Superior temporal gyrus (tissue), 1 donor: ENCODE data around the gene NKX6-1.

Source experiments
- DNase-seq: peaks from one replicate; pipeline ENCODE4 v3.0.0-alpha.2; 2016; ENCODE audit errors: extremely low spot score

NKX6-1 gene

DNA sequence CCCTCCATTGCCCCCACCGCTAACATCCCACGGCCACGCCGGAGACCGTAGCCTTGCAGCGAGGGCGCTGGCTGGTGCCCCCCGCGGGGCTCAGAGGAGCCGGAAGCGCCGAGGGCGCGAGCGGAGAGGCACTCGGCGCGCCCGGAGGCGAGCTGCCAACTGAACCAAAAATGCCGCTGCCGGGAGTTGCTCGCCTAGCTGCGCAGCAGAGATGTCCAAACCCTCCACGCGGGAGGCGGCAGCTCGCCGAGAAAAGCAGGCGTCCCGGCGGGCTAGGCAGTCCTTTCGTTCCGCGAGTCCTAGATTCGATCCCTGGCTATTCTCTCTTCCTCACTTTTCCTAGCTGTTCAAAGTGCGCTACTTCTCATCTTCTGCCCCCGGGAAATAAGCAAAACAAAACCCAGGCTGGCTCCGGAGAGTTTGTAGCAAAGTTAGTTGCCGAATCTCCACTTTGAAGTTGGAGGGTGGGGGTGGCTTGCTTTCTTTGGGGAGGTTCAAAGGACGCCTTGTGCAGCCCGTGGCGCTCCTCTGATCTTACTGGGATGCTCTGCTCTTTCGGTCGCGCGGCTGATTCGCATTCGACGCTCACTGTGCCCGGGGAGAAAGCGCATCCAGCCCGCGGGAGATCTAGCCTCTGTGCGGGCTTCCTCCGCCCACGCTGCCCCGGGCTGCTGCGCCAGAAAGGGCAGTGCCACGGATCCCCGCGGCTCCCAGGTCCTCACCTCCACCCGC is 723 bp downstream of the NKX6-1 start:
- DNase-seq: no peak

DNA sequence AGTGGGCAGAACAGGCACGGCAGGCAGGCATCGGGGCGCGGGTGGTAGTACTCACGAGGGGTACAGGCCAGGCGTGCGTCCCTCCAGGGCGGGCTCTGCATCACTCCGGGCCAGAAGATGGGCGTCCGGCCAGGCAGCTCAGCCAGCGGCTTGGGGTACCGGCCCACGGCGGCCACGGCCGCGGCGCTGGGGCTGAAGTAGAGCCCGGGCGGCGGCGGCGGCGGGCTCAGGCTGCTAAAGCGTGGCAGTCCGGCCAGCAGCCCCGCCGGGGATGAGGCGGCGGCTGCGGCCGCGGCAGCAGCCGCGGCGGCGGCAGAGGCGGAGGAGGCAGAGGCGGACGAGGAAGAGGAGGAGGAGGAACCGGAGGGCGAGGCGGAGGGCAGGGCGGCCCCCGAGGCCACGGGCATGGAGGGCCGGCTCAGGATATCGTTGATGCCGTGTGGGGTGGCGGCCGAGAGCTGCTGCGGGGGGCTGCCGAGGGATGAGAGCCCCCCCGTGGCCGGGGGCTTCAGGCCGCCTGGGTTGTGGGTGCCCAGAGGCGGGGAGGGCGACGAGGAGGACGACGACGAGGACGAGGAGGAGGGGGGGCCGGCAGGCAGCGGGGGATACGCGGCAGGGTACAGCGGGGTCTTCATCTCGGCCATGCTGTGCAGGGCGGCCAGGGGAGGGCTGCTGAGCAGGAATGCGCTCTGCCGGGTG is 1.4 kb downstream of the NKX6-1 start:
- DNase-seq: no peak

DNA sequence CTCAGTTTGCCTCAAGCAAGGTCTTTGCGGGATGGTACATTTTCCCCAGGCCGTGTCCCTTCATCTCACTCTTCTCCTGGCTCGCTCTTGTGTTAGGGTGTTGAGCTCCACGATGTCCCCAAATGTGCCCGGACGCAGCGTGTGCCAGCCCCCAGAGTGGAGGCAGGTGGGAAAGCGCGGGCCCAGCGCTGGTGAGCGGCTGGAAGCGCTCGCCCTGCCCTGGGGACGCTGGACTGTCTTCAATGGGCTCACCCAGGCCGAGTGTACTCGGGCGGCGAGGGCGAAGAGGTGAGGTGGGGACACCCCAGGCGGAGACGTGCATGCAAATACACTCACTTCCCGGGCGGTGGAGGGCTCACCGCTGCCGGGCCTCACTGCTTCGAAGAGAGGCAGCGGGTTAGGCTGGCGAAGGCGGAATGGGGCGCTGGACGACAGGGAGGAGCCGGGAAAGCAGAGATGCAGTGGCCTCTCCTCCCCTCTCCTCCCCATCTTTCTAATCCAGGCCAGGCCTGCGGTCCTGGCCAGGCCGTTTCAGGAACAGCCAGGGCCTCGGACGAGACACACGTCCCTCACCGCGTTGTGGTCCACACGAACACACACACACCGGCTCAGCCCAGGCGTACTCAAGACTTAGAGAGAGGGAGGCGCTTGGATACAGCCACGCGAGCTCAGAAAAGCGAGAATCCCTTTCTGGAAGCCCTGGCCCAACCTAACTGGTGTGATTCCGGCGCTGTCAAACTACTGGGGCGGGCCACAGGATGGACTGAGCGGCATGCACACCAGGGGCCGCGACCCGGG is 2.2 kb downstream of the NKX6-1 start:
- DNase-seq: no peak

DNA sequence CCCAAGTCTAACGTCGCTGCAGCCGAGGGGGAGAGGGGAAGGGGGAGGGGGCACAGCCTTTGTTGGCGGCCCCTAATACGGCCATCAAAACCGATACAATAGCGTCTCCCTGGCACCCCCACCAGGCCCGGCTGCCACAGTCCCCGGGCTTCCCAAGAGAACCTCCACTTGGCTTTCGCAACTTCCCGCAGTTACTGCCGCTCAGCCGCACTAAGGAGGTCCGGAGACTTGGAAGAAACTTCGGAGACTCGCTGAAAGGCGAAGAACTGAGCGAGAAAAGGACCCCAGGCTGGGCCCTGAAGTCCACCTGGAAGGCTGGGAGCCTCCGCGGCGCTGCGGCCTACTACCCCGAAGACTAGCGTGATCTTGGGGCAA is 2.8 kb downstream of the NKX6-1 start:
- DNase-seq: no peak

DNA sequence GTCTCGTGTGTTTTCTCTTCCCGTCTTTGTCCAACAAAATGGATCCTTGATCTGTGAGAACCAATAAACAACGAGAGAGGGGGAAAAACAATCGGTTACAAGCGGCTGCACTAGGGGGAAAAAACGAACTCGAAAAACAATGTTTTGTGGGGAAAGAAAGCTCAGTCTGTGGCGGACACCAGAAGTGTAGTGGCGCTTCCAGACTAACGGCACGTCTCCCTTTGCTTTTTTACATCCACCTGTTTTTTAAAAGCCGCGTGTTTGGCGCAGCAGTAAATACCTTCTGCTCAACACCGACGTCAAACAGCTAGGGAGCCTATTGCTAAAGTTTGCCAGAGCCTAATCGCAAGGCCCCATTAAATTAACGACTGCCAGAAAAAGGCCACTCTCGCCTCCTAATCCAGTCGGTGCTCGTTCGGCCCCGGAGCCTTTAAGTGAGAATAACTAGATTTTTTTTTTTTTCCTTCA is 3.3 kb downstream of the NKX6-1 start:
- DNase-seq: no peak

DNA sequence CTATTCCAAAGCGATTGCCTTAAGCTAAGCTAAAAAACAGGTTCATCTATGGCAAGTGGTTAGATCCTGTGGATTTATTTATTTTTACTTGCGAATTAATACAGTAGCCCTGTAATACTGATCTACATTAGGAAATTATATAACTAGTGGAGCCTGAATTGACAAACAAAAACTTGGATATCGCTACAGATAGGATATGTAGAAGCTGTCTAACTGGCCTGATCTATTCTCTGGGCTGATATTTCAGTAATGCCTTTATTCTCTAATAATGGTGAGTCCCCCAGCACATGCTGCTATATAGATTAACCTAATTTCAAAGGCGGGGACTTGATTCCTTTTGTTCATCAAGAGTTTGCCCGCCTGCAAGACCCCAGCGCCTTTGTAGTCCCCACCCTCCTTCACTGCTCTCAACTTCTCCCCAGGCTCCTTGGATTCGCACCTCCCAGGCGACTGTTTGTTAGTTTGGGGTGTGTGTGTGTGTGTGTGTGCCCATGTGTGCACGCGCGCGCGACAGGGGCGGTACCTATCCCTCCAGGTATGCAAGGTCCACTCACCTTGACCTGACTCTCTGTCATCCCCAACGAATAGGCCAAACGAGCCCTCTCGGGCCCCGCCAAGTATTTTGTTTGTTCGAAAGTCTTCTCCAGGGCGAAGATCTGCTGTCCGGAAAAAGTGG is 3.8 kb downstream of the NKX6-1 start:
- DNase-seq: no peak

DNA sequence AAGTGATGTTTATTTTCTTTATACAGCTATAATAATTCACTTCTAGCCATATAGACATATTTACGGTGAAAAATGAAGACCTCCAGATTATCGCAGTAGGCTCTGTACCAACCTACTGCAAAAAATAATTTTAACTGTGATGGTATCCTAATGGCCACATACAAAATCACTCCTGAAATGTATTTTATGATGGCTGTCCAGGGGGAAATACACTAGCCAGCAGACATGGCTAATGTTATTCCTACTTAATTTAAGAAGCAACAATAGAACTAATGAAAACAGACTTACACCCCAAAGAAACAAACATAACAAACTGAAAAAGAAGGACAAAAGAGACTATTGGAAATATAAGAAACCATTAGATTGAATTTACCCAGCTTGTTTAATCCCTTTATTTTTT is 4.6 kb downstream of the NKX6-1 start:
- DNase-seq: no peak

DNA sequence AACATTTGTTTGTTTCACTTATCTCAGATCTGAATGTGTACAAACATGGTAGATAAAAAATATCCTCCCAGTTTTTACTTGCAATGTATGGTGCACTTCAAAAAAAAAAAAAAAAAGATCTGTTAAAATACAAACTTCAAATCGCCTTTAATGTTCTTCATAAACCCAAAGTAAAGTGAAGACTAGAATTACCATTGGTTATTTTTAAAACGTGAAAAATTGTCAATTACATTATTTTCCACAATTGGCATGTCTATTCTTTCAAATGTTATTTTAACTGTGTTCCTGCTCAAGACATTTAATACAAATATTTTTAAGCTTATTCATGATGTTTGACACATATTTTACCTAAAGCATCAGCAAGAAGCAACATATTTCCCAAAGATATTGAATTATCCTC is 5.0 kb downstream of the NKX6-1 start:
- DNase-seq: no peak

DNA sequence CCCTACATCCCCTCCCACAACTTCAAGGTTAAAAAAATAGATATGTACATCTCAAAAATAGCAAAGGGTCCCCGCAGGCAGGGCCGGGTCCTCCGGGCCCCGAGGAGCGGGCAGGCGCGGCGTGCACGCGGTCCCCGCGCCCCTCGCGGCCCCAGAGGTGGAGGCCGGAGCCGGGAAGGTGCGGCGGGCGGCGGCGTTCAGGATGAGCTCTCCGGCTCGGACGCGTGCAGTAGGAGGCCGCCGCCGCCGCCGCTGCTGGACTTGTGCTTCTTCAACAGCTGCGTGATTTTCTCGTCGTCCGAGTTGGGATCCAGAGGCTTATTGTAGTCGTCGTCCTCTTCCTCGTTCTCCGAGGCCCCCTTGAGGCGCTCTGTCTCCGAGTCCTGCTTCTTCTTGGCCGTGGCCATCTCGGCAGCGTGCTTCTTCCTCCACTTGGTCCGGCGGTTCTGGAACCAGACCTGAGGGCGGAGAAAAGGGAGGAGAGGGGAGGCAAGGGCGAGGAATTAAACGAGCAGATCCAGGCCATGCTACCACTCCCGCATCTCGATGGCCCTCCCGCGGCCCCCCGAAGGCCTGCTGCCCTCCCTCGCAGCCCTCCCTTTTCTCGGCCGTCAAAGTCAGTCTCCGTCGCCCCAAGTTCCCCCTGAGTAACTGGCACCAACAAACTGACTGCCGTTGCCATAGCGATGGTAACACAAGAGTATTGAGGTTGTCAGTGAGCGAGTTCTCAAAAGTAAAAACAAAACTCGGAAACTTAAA is 5.8 kb downstream of the NKX6-1 start:
- no peak for DNase-seq

DNA sequence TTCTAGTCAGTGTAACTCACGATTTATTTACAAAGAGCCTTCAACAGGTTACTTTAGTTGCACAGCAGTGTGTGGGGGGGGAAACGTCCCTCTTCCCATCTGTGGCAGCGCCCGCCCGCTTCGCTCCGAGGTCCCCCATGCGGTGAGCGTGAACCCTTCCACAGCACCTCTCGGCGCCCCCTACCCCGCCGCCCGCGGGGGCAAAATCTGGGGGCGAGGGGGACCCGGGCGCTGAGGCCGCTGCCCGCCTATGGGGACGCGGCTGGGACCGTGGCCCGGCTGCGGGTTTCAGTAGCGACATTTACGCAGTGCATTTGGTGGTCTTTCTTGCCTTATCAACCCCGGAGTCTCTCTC is 6.4 kb downstream of the NKX6-1 start:
- DNase-seq: no peak

DNA sequence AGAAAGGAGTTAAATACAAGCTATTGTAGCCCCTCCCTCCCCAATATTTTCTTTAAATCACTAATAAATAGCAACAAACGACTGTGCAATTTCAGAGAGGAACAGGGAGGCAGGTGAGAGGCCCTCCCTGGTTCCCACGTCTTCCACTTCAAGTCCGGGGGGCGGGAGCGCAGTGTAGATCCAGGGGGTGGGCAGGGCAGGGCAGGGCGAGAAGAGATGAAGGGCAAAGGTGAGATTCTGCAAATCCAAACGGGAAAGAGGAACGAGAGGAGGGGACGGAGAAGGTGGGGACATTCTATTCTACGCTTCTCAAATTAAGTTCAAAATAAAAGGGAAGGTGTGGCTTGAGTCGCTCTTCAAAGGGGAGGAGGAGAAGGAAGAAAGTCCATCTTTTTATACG is 6.8 kb downstream of the NKX6-1 start:
- no peak for DNase-seq

DNA sequence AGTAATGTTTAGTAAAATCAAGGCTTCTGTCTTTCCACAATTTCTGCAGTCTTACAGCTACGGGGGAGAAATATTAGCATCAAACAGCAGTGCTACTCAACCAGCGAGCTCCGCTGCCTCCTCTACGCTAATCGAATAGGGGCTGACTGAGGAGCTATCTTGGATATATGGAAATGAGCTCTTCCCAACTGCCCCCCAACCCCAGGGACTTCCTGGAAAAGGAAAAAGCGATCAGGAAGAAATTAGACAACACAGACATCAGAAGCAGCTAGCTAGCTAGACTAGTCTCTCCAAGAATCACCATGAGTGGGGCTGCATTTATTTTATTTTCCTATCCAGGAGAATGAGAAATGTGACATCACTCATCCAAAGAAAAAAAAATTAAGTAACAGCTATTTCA is 7.6 kb downstream of the NKX6-1 start:
- DNase-seq: no peak

DNA sequence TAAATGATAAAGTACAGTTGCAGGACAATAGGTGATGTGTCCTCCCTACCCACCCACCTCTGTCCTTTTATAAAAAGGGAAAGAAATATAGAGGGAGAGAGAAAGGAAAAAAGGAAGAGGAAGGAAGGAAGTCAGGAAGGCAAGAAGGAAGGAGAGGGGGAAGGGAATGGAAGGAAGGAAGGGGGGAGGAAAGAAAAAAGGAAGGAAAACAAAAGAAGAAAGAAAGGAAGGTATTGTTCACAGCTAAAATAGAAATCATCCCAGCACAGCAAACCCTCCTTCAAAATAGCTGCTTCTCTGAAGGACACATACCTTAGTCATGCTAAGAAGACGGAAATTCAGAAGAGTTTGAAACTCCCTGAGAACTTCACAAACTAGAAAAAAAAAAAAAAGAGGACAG is 8.4 kb downstream of the NKX6-1 start:
- DNase-seq: no peak

DNA sequence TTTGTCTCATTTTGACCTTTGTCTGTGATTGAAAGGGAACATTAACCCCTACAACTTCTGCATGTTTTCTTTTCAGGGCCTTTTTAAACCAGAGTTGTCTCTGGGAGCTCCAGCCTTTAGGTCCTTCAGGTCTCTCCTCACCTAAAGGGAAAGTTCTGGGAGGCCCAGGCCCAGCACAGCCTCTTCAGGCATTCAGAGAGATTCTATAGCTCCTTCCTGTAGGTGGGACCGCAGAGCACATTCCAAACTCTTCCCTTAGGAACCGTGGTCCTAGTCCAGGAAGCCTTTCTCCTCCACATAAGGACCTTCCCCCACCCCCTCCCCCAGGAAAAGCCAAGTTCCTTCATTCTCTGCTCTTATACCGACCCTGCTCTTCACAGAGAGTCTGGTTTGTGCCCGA is 14.9 kb downstream of the NKX6-1 start:
- no peak for DNase-seq

DNA sequence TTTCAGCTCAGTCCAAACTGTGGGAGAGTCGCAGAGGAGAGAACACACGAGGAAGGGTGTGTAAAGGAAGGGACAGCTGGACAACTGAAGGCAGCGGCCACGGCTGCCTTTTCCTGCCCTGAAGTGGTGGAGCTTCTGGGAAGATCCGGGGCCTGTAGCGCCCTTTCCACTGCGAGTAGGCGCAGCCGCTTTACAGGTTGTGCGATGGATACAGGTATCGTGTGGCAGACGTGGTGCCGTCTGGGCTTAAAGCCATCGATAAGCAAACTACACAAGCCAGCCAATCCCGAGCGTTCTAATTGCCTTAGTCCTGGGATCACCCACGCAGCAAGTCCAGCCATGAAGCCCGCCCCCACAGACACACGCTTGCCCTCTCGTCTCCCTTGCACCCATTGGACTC is 15.4 kb downstream of the NKX6-1 start:
- DNase-seq: no peak

DNA sequence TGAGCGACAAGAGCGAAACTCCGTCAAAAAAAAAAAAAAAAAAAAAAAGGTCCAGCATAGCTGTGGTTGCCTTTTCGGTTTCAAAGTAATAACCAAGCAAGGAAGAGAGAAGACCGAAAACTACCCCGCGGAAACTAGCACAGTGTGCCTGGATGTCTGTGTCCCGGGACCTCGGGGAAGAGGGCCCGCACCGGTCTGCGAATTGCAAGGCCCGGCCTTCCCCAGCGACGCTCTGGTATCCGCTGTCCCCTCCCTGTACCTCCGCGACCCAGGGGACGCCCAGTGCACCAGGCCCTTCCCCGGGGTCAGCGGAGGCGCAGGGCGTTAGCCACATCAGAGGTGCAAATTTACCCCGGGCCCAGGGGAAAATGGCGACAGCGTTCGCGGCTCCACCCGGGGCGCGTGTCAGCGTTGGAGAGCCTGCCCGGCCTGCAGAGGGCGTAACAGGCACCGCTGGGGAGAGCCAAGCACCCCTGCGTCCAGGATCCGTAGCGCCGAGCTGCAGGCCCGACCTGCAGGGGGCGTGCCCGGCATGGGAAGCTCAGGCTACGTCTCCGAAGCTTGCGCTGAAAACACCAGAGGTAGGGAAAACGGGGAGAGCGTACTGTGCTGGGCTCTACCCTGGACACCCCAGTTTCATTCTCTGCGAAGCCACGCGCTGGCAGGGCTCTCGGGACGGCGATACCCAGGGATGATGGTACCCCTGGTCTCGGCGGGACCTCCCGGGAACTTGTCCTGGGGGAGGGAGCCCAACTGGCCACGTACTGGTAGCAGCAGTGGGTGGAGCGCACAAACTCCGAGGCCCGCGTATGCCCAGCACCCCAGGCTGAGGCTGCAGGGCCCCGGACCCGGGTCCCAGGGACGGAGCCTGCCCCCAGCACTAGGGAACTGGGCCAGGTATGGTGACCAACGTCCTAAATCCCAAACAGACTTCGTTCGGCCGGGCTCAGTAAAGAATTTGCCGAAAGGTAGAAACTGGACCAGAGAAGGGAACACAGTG is 16.2 kb downstream of the NKX6-1 start:
- DNase-seq: no peak

DNA sequence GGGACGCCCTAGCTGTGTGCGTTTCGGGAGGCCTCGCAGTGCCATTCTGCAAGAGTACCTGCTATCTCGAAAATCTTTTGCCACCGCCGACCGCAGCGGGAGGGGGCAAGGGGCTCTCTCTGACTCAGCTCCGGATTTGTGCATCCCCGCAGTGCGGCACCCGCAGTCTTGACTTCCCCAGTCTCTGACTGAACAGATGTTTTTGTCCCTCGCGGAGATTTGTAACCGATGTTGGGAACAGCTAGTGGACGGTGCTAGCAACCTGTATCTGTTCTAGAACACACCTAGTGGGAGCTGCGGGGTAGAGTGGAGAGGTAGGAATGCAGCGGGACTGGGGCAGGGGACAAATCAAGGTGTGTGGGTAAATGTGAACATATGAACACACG is 17.2 kb downstream of the NKX6-1 start:
- no peak for DNase-seq

DNA sequence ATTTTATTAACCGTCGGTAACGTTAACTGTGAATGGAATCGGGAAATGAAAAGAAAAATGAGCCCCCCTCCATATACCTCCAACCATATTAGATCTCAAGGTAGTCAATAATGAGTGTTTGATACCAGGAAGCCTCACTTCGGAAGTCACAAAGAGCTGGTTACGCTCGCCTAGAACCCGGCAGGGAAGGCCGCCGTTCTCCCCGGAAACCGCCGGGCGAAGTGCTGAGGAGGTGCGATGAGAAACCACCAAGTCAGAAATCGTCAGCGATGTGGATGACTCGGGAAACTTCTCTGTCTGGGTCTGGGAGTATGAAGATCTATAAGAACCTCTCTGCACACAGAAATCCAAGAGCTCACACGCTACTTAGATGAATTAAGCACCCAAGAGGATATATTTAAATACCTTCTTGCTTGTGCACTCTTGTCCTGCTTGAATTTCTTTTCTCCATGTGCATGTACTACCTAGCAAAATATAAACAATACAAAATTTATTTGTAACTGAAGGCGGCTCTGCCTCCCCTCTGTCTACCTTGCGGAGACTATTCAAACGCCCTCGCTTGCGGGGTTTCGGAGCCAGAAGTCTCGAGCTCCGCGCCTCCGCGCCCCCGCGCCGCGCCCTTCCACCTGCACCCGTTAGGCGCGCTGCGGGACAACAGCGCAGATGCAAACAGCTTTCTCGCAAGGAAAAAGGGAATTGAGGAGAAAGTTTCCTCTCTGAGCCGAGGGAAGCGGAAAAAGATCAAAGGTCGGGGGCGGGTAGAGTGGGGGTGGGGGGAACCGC is 17.8 kb downstream of the NKX6-1 start:
- no peak for DNase-seq

DNA sequence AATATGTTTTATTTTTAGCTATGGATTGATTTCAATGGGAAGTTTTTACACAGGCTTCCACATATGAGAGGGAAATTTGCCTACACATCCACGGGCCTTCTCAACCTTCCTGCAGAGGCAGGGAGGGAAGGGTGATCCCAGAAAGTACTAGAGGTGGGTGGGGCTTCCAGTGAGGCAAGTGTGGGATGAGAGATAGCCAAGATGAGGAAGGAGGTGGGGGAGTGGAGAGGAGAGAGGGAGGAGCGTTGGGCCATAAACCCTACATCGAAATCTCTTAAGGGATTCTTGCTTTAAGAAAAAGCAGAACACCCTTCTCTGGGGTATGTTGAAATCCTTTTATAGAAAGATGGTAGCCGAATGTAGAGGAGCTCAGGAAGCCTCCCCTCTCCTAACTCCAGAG is 19.0 kb downstream of the NKX6-1 start:
- no peak for DNase-seq

DNA sequence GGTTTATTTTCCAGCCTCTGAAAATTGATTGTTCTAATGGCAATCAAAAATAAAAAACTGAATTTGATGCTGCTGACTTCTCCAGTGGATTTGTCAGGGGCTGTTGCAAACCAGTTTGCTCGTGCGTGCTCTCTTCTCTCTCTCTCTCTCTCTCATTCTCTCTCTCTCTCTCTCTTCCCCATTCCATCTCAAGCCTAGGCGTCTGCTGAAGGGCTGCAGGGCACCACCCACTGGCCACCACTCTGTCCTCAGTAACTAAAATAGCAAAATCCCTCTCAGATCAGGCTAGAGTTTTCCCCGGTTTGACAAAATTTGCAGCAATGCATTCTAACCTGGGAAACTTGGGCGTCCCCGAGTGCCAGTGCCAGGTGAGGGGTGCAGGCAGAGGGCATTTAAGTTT is 19.4 kb downstream of the NKX6-1 start:
- DNase-seq: no peak
